ENCODE results near the gene DDX49.

- TF ChIP-seq POLR2A (IDR thresholded peaks at IDR 0.05; ENCODE audit: low read depth, low read length) (no peak), TAF1 (IDR thresholded peaks at IDR 0.05; ENCODE audit: low read depth, low read length) (no peak), POLR2AphosphoS5 (IDR thresholded peaks at IDR 0.05; ENCODE audit: low read depth, low read length) (no peak), SPI1 (IDR thresholded peaks at IDR 0.05; ENCODE audit: low read depth, low read length) (no peak), PAX5 (IDR thresholded peaks at IDR 0.05; ENCODE audit: insufficient read depth, low read length, severe bottlenecking) (no peak)
Observed at GRCh38 chr19:18896421-18896841, 23.1 kb upstream of the DDX49 start.
